HepG2 (cell line): Measurements from ENCODE around the gene TMEM171. TPM values are rescaled to one million over a fixed set of nuclear protein-coding genes. Genes with fewer than 3 reads are reported as not detected.

Experiments
- ATAC-seq: fragments of 200-7000 bp; cut with Tn5 transposase; 3 replicates; pipeline ENCODE4 v1.9.1; 2020; ENCODE audit warnings: mild to moderate bottlenecking, moderate library complexity
- BruUV-seq: library from RNA; stranded (reverse); fragments of 400-500 nt; replicated peaks from 2 replicates; lab custom pipeline; 2021; lab: Mats Ljungman, UMichigan
- CTCF ChIA-PET: fragments of 300-600 bp; formaldehyde crosslinking; extraction: SDS; loops from one replicate; lab custom pipeline; 2021; ENCODE audit warnings: low total read pairs, inconsistent platforms, low intra/inter-chr PET ratio; lab: Yijun Ruan, JAX
- POLR2A ChIA-PET: fragments of 350-600 bp; sonication (Branson Sonifier 250); formaldehyde crosslinking; loops from one replicate; lab custom pipeline; 2020; ENCODE audit warnings: antibody characterized with exemption, inconsistent platforms; lab: Yijun Ruan, JAX
- DNase-seq: peaks from one replicate; pipeline ENCODE4 v3.0.0-alpha.2; 2015; ENCODE audit warnings: low spot score
- FAIRE-seq: peaks from 3 replicates; lab custom pipeline; 2011; peaks lifted over from hg19 to GRCh38; lab: Jason Lieb, UNC
- H2AFZ ChIP-seq: one replicate; pipeline ENCODE4 v1.6.1; 2011; ENCODE audit warnings: low read length, inconsistent platforms
- H3K27ac ChIP-seq: fragments of 300-600 bp; 3 replicates; pipeline ENCODE4 v1.8.0; 2011; ENCODE audit warnings: mixed run types, mild to moderate bottlenecking, mixed read lengths, low read length, inconsistent platforms; ENCODE audit not compliant: insufficient read depth; ENCODE audit errors: extremely low read length
- H3K27me3 ChIP-seq, 2 experiments: fragments of 200-600 bp in 1 of 2; 2 replicates in 1 of 2; 3 replicates in 1 of 2; pipeline versions ENCODE4 v1.6.0 to v1.8.0; 2011; ENCODE audit warnings: low read length in 2 of 2, mild to moderate bottlenecking in 2 of 2, moderate library complexity in 2 of 2, inconsistent platforms in 1 of 2; ENCODE audit not compliant: insufficient read depth in 2 of 2, control insufficient read depth in 1 of 2
- H3K36me3 ChIP-seq, 2 experiments: fragments of 200-600 bp in 1 of 2; replicated peaks in 1 of 2; 2 replicates in 1 of 2; 3 replicates in 1 of 2; pipeline versions ENCODE4 v1.5.1 to v1.8.0; 2011; ENCODE audit warnings: low read length in 2 of 2, inconsistent platforms in 1 of 2; ENCODE audit not compliant: insufficient read depth in 2 of 2, control insufficient read depth in 1 of 2
- H3K4me1 ChIP-seq: 2 replicates; pipeline ENCODE4 v1.5.1; 2012; ENCODE audit warnings: low read length, inconsistent platforms; ENCODE audit not compliant: insufficient read depth
- H3K4me2 ChIP-seq: 2 replicates; pipeline ENCODE4 v1.6.0; 2011; ENCODE audit warnings: low read depth, low read length, inconsistent platforms
- H3K4me3 ChIP-seq, 3 experiments: fragments of 200-600 bp in 1 of 3; sonication (generic), shearing (Covaris generic) in 1 of 3; replicated peaks in 1 of 3; 2 replicates each; pipeline ENCODE4 v1.5.1; 2011 to 2016; ENCODE audit warnings: low read length in 3 of 3, inconsistent platforms in 2 of 3, low read depth in 2 of 3, mild to moderate bottlenecking in 2 of 3, control low read depth in 1 of 3, mixed read lengths in 1 of 3; ENCODE audit not compliant: insufficient read depth in 1 of 3
- H3K79me2 ChIP-seq: one replicate; pipeline ENCODE4 v1.6.1; 2011; ENCODE audit warnings: low read length, inconsistent platforms; ENCODE audit not compliant: insufficient read depth
- H3K9ac ChIP-seq: 2 replicates; pipeline ENCODE4 v1.6.0; 2011; ENCODE audit warnings: mild to moderate bottlenecking, low read depth, low read length, inconsistent platforms; ENCODE audit not compliant: insufficient read depth
- H3K9me3 ChIP-seq: 2 replicates; pipeline ENCODE4 v1.5.1; 2012; ENCODE audit warnings: mild to moderate bottlenecking, low read length
- H4K20me1 ChIP-seq: 2 replicates; pipeline ENCODE4 v1.6.0; 2011; ENCODE audit warnings: inconsistent platforms, mild to moderate bottlenecking, low read length, moderate library complexity; ENCODE audit not compliant: insufficient read depth
- KAT7 ChIP-seq: IDR thresholded peaks from 2 replicates; pipeline ENCODE4 v1.6.1; 2018; ENCODE audit warnings: borderline replicate concordance, missing compliant biosample characterization
- KDM1A ChIP-seq: IDR thresholded peaks from 2 replicates; pipeline ENCODE4 v1.6.1; 2016; ENCODE audit warnings: missing compliant biosample characterization
- MYNN ChIP-seq: sonication (generic); formaldehyde crosslinking; IDR thresholded peaks from 2 replicates; pipeline ENCODE4 v1.4.0; 2020; ENCODE audit warnings: mild to moderate bottlenecking, low read depth, missing genetic modification reagents
- NFYB ChIP-seq: sonication (generic); formaldehyde crosslinking; IDR thresholded peaks from 2 replicates; pipeline ENCODE4 v1.4.0; 2020; ENCODE audit warnings: missing genetic modification reagents
- YEATS2 ChIP-seq: sonication (generic); formaldehyde crosslinking; IDR thresholded peaks from 2 replicates; pipeline ENCODE4 v1.4.0; 2020; ENCODE audit warnings: missing genetic modification reagents, borderline replicate concordance
- ZFY ChIP-seq: sonication (generic); formaldehyde crosslinking; IDR thresholded peaks from 2 replicates; pipeline ENCODE4 v1.4.0; 2020; ENCODE audit warnings: missing genetic modification reagents
- ZNF530 ChIP-seq: sonication (generic); formaldehyde crosslinking; IDR thresholded peaks from 2 replicates; pipeline ENCODE4 v1.5.0; 2020; ENCODE audit warnings: low read depth, mild to moderate bottlenecking, missing genetic modification reagents
- ZNF629 ChIP-seq: sonication (generic); formaldehyde crosslinking; conservative IDR thresholded peaks from 2 replicates; pipeline ENCODE4 v1.5.0; 2020; ENCODE audit warnings: missing genetic modification reagents
- ZNF660 ChIP-seq: sonication (generic); formaldehyde crosslinking; IDR thresholded peaks from 2 replicates; pipeline ENCODE4 v1.5.1; 2020; ENCODE audit warnings: mild to moderate bottlenecking, low read depth, missing genetic modification reagents, borderline replicate concordance
- ZNF761 ChIP-seq: sonication (generic); formaldehyde crosslinking; conservative IDR thresholded peaks from 2 replicates; pipeline ENCODE4 v1.4.0; 2020; ENCODE audit warnings: mild to moderate bottlenecking, missing genetic modification reagents
- ZNF83 ChIP-seq: sonication (generic); formaldehyde crosslinking; IDR thresholded peaks from 2 replicates; pipeline ENCODE4 v1.4.0; 2020; ENCODE audit warnings: missing genetic modification reagents, mild to moderate bottlenecking, borderline replicate concordance
- WGBS: methylation state at CpG from one replicate; pipeline ENCODE4 v1.1.6; 2017; ENCODE audit warnings: low lambda C conversion rate; 5-methylcytosine and 5-hydroxymethylcytosine counted together
- in situ Hi-C: cut with HindIII; loops from 2 replicates; pipeline ENCODE4 v1.10.0; 2017; ENCODE audit warnings: low pct_unique_long_range_greater_than_20kb; ENCODE audit not compliant: extremely low pct_ligation_motif_present
- intact Hi-C: fragments of 100-400 bp; cut with micrococcal nuclease; formaldehyde crosslinking; loops from one replicate; pipeline ENCODE4 v1.10.0; 2022; ENCODE audit not compliant: unreplicated experiment
- polyA plus RNA-seq, 8 experiments: library from polyadenylated mRNA; depleted of rRNA in 3 of 8; stranded (reverse) in 7 of 8; unstranded in 1 of 8; fragments of >200 nt; fragmentation: Illumina TruSeq in 4 of 8; extraction: Trizol in 4 of 8; gene quantifications; 2 replicates each; pipeline versions ENCODE4 v1.2.1 to v1.2.3, GENCODE V29; 2011 to 2016; ENCODE audit warnings: low read depth in 4 of 8, missing spikeins in 1 of 8, mixed read lengths in 1 of 8; ENCODE audit not compliant: insufficient read depth in 1 of 8
- total RNA-seq, 5 experiments: library from RNA; depleted of rRNA; stranded (reverse); fragments of >200 nt; fragmentation: Illumina TruSeq; extraction: Trizol; gene quantifications; 2 replicates each; pipeline ENCODE4 v1.2.3, GENCODE V29; 2016; ENCODE audit warnings: low read depth in 1 of 5
- TF ChIP-seq, protein P1 (sequence below): IDR thresholded peaks from 2 replicates; pipeline ENCODE4 v1.6.1; 2016; ENCODE audit warnings: missing compliant biosample characterization, missing genetic modification reagents, borderline replicate concordance
- TF ChIP-seq, protein P2 (sequence below): fragments of 450-650 bp; IDR thresholded peaks from 2 replicates; pipeline ENCODE4 v1.6.1; 2017

The TMEM171 gene
- total and polyA plus RNA-seq, 2 of the 13 experiments (the other 11 are each of a cell fraction or from before 2014, with no cell fraction given) = 0.12 TPM; not detected in 1

DNA sequence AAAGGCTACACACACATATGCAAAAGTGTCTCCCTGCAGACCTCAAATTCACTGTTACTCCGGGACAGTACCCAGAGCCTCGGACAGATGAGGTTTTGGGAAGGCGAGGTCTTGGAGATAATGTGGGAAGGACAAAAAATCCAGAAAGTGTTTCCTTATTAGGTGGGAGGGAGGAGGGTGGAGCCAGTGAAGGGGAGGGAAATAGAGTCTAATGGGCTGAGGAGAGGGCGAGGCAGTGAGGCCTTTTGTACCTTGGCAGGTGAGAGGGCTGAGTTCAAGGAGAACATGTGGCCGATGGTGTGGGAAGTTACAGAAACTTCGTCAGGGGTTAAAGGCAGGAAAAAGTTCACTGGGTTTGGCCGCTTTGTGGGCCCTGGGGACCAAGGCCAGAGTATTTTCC, 30.5 kb downstream of the TMEM171 start:
- Histone ChIP-seq H4K20me1 (no peaks in the 10 kb centered on the region), H3K36me3 (no peaks in the 10 kb centered on the region), H3K9ac (no peak overlapping the region), H3K4me1 (no peaks in the 10 kb centered on the region), H2AFZ (no peak overlapping the region), H3K79me2 (no peaks in the 10 kb centered on the region), H3K9me3 (no peaks in the 10 kb centered on the region)
- POLR2A ChIA-PET = no interaction called here
- DNase-seq = no peak
- no TSS peak for BruUV-seq
- in situ Hi-C loops = no loop called here
- CTCF ChIA-PET = no interaction called here
- intact Hi-C loops = no loop called here
- TF ChIP-seq ZNF629 = no peak
- TF ChIP-seq ZNF530 (CRISPR knock-in tag) = no peak
- TF ChIP-seq YEATS2 (CRISPR knock-in tag) = no peak
- no peak for TF ChIP-seq KAT7 (CRISPR knock-in tag)
- TF ChIP-seq MYNN = no peak
- no peak for TF ChIP-seq KDM1A (CRISPR knock-in tag)
- no peak for TF ChIP-seq ZNF761 (CRISPR knock-in tag)
- no peak for TF ChIP-seq ZNF660 (CRISPR knock-in tag)
- TF ChIP-seq ZNF83 (CRISPR knock-in tag) = no peak
- TF ChIP-seq ZFY (CRISPR knock-in tag) = no peak
- TF ChIP-seq, protein P1, sequence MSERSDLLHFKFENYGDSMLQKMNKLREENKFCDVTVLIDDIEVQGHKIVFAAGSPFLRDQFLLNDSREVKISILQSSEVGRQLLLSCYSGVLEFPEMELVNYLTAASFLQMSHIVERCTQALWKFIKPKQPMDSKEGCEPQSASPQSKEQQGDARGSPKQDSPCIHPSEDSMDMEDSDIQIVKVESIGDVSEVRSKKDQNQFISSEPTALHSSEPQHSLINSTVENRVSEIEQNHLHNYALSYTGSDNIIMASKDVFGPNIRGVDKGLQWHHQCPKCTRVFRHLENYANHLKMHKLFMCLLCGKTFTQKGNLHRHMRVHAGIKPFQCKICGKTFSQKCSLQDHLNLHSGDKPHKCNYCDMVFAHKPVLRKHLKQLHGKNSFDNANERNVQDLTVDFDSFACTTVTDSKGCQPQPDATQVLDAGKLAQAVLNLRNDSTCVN = no peak
- TF ChIP-seq, protein P2, sequence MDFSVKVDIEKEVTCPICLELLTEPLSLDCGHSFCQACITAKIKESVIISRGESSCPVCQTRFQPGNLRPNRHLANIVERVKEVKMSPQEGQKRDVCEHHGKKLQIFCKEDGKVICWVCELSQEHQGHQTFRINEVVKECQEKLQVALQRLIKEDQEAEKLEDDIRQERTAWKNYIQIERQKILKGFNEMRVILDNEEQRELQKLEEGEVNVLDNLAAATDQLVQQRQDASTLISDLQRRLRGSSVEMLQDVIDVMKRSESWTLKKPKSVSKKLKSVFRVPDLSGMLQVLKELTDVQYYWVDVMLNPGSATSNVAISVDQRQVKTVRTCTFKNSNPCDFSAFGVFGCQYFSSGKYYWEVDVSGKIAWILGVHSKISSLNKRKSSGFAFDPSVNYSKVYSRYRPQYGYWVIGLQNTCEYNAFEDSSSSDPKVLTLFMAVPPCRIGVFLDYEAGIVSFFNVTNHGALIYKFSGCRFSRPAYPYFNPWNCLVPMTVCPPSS = no peak
- TF ChIP-seq NFYB (CRISPR knock-in tag) = no peak
- TF ChIP-seq, all 625 proteins: peak for 0
- ATAC-seq (no peak), FAIRE-seq (no peak)
- Histone ChIP-seq H3K27me3 (peaks cover 0 to 27% of the 10 kb centered on the region in 2 experiments; a peak in 2 of 5 replicates), H3K27ac (no peak overlapping the region), H3K4me2 (no peak overlapping the region), H3K4me3 (no peak overlapping the region)
- WGBS = 4% methylated on average over 7 of the region's 7 CpGs
